GM12878 (cell line): ENCODE results near the gene GARS1. TPM values are rescaled to one million over a fixed set of nuclear protein-coding genes. Genes with fewer than 3 reads are reported as not detected.

ENCODE experiments used
- ATAC-seq: fragments of 200-7000 bp; cut with Tn5 transposase; 3 replicates; pipeline ENCODE4 v1.9.1; 2020; ENCODE audit warnings: mild to moderate bottlenecking, moderate library complexity
- BruUV-seq: library from RNA; stranded (reverse); fragments of 400-500 nt; replicated peaks from 2 replicates; lab custom pipeline; 2021; lab: Mats Ljungman, UMichigan
- CTCF ChIA-PET: fragments of 300-600 bp; sonication (Branson Sonifier 250); formaldehyde crosslinking; extraction: SDS; loops from one replicate; lab custom pipeline; 2021; ENCODE audit warnings: inconsistent platforms; lab: Yijun Ruan, JAX
- POLR2A ChIA-PET: fragments of 350-600 bp; formaldehyde crosslinking; extraction: SDS; loops from one replicate; lab custom pipeline; 2021; ENCODE audit warnings: inconsistent platforms; lab: Charles Lee
- RAD21 ChIA-PET: fragments of 300-600 bp; sonication (Branson Sonifier 250); formaldehyde crosslinking; loops from one replicate; lab custom pipeline; 2023; ENCODE audit warnings: antibody characterized with exemption; ENCODE audit not compliant: unreplicated experiment; lab: Charles Lee
- SMC1A ChIA-PET: fragments of 300-600 bp; sonication (Branson Sonifier 250); formaldehyde crosslinking; loops from one replicate; lab custom pipeline; 2023; ENCODE audit not compliant: unreplicated experiment, uncharacterized antibody; lab: Charles Lee
- DNase-seq: peaks from one replicate; pipeline ENCODE4 v3.0.0-alpha.2; 2011; ENCODE audit warnings: low read depth, low spot score
- FAIRE-seq: peaks from 3 replicates; lab custom pipeline; 2011; peaks lifted over from hg19 to GRCh38; lab: Jason Lieb, UNC
- H2AFZ ChIP-seq: 2 replicates; pipeline ENCODE4 v1.6.0; 2011; ENCODE audit warnings: low read depth, low read length, control low read depth; ENCODE audit not compliant: control insufficient read depth
- H3K27ac ChIP-seq: 2 replicates; pipeline ENCODE4 v1.5.1; 2011; ENCODE audit warnings: control low read depth; ENCODE audit not compliant: control insufficient read depth, insufficient read depth
- H3K27me3 ChIP-seq, 2 experiments: replicated peaks in 1 of 2; 2 replicates each; pipeline versions ENCODE4 v1.6.0 to v1.6.1; 2011; ENCODE audit warnings: low read length in 1 of 2; ENCODE audit not compliant: control insufficient read depth in 2 of 2, insufficient read depth in 2 of 2
- H3K36me3 ChIP-seq, 2 experiments: 2 replicates each; pipeline ENCODE4 v1.5.1; 2011; ENCODE audit warnings: low read length in 1 of 2; ENCODE audit not compliant: control insufficient read depth in 2 of 2, insufficient read depth in 2 of 2
- H3K4me1 ChIP-seq: 2 replicates; pipeline ENCODE4 v1.6.1; 2011; ENCODE audit warnings: mild to moderate bottlenecking, low read length, moderate library complexity, mixed read lengths; ENCODE audit not compliant: control insufficient read depth, insufficient read depth
- H3K4me2 ChIP-seq: 2 replicates; pipeline ENCODE4 v1.6.0; 2011; ENCODE audit warnings: control low read depth; ENCODE audit not compliant: control insufficient read depth, insufficient read depth
- H3K4me3 ChIP-seq: fragments of 200-600 bp; sonication (generic); 2 replicates; pipeline ENCODE4 v1.5.1; 2016
- H3K79me2 ChIP-seq: 2 replicates; pipeline ENCODE4 v1.6.0; 2011; ENCODE audit warnings: low read length; ENCODE audit not compliant: control insufficient read depth, insufficient read depth
- H3K9ac ChIP-seq: 2 replicates; pipeline ENCODE4 v1.8.0; 2011; ENCODE audit warnings: low read length, control low read depth, mixed read lengths; ENCODE audit not compliant: control insufficient read depth, insufficient read depth
- H3K9me3 ChIP-seq: replicated peaks from 3 replicates; pipeline ENCODE4 v1.5.1; 2011; ENCODE audit warnings: mild to moderate bottlenecking, low read length; ENCODE audit not compliant: control insufficient read depth, insufficient read depth
- H4K20me1 ChIP-seq: 2 replicates; pipeline ENCODE4 v1.6.0; 2011; ENCODE audit not compliant: control insufficient read depth, insufficient read depth
- ASH2L ChIP-seq: fragments of 300-600, 200-600 bp; sonication (generic); IDR thresholded peaks from 2 replicates; pipeline ENCODE4 v1.6.1; 2017; ENCODE audit warnings: low read depth, mild to moderate bottlenecking, borderline replicate concordance
- BCL11A ChIP-seq: IDR thresholded peaks from 2 replicates; pipeline ENCODE4 v1.6.1; 2011; ENCODE audit warnings: low read depth, low read length
- HDAC2 ChIP-seq: fragments of 200-600 bp; sonication (generic); IDR thresholded peaks from 2 replicates; pipeline ENCODE4 v1.6.1; 2017
- JUNB ChIP-seq: IDR thresholded peaks from 2 replicates; pipeline ENCODE4 v1.6.1; 2016; ENCODE audit warnings: antibody characterized with exemption, mild to moderate bottlenecking
- KDM1A ChIP-seq: fragments of 200-600 bp; sonication (generic); IDR thresholded peaks from 2 replicates; pipeline ENCODE4 v1.6.1; 2016; ENCODE audit warnings: borderline replicate concordance
- NBN ChIP-seq: fragments of 450-650 bp; IDR thresholded peaks from 2 replicates; pipeline ENCODE4 v1.6.1; 2016
- NFIC ChIP-seq: IDR thresholded peaks from 2 replicates; pipeline ENCODE4 v1.6.1; 2012; ENCODE audit warnings: low read depth, mild to moderate bottlenecking, inconsistent platforms, low read length, moderate library complexity
- NRF1 ChIP-seq: conservative IDR thresholded peaks from 2 replicates; pipeline ENCODE4 v1.6.1; 2011; ENCODE audit warnings: mild to moderate bottlenecking, low read depth, low read length, improper control_type of control experiment
- PBX3 ChIP-seq: IDR thresholded peaks from 2 replicates; pipeline ENCODE4 v1.6.1; 2011; ENCODE audit warnings: mild to moderate bottlenecking, low read depth, low read length, moderate library complexity; ENCODE audit not compliant: insufficient replicate concordance
- PRDM15 ChIP-seq: fragments of 450-650 bp; formaldehyde crosslinking; IDR thresholded peaks from 2 replicates; pipeline ENCODE4 v1.4.0; 2020; ENCODE audit warnings: mild to moderate bottlenecking, moderate library complexity
- RELA ChIP-seq: fragments of 450-650 bp; IDR thresholded peaks from 2 replicates; pipeline ENCODE4 v1.8.0; 2014; ENCODE audit warnings: borderline replicate concordance; ENCODE audit not compliant: partially characterized antibody
- SUZ12 ChIP-seq: fragments of 200-600 bp; sonication (generic); IDR thresholded peaks from one replicate; pipeline ENCODE4 v1.6.1; 2018; ENCODE audit warnings: antibody characterized with exemption, mild to moderate bottlenecking; ENCODE audit not compliant: unreplicated experiment
- YY1 ChIP-seq: IDR thresholded peaks from 2 replicates; pipeline ENCODE4 v1.6.1; 2011; ENCODE audit warnings: low read depth, mild to moderate bottlenecking, low read length
- ZBED1 ChIP-seq: IDR thresholded peaks from 2 replicates; pipeline ENCODE4 v1.6.1; 2016; ENCODE audit warnings: borderline replicate concordance
- ZNF207 ChIP-seq: fragments of 450-650 bp; IDR thresholded peaks from 2 replicates; pipeline ENCODE4 v1.6.1; 2014; ENCODE audit warnings: antibody characterized with exemption, mild to moderate bottlenecking, borderline replicate concordance
- WGBS: methylation state at CpG from one replicate; pipeline ENCODE4 v1.1.6; 2016; ENCODE audit warnings: low lambda C conversion rate; ENCODE audit not compliant: insufficient replicate concordance, insufficient coverage; ENCODE audit errors: missing lambda C conversion rate; 5-methylcytosine and 5-hydroxymethylcytosine counted together
- in situ Hi-C: fragments of 300-500 bp; cut with MboI; formaldehyde crosslinking; loops from 9 replicates; pipeline ENCODE4 v1.14.3; 2018; ENCODE audit warnings: mixed read lengths
- intact Hi-C: fragments of 100-400 bp; cut with micrococcal nuclease; formaldehyde crosslinking; loops from one replicate; pipeline ENCODE4 v1.14.2; 2022; ENCODE audit not compliant: unreplicated experiment
- polyA plus RNA-seq, 11 experiments: library from polyadenylated mRNA; depleted of rRNA in 4 of 11; unstranded in 6 of 11; stranded (reverse) in 5 of 11; fragments of >200 nt; fragmentation: Nextera tagmentation in 4 of 11; fragmentation: Illumina TruSeq in 1 of 11; extraction: Ambion mirVana in 4 of 11; extraction: Trizol in 1 of 11; gene quantifications; 1 replicate in 1 of 11; 2 replicates in 10 of 11; pipeline versions ENCODE4 v1.2.1 to v1.2.3, GENCODE V29; 2011 to 2016; ENCODE audit warnings: inconsistent platforms in 2 of 11, missing spikeins in 2 of 11, low read depth in 1 of 11
- total RNA-seq, 4 experiments: library from RNA; depleted of rRNA in 3 of 4; stranded (reverse); fragments of >200 nt in 3 of 4; fragmentation: Illumina TruSeq in 1 of 4; extraction: Trizol in 1 of 4; gene quantifications; 2 replicates each; pipeline versions ENCODE4 v1.2.1 to v1.2.3, GENCODE V29; 2013 to 2021
- TF ChIP-seq, protein P1 (sequence below): IDR thresholded peaks from 2 replicates; pipeline ENCODE4 v1.6.1; 2012; ENCODE audit warnings: low read depth, low read length, improper control_type of control experiment
- TF ChIP-seq, protein P2 (sequence below): fragments of 450-650 bp; IDR thresholded peaks from 2 replicates; pipeline ENCODE4 v1.6.1; 2016; ENCODE audit warnings: mild to moderate bottlenecking, moderate library complexity, borderline replicate concordance

Gene GARS1
- total and polyA plus RNA-seq, 10 of the 15 experiments (the other 5 are each of a cell fraction or from before 2014, with no cell fraction given), result 120 to 361 (median 187) TPM

DNA sequence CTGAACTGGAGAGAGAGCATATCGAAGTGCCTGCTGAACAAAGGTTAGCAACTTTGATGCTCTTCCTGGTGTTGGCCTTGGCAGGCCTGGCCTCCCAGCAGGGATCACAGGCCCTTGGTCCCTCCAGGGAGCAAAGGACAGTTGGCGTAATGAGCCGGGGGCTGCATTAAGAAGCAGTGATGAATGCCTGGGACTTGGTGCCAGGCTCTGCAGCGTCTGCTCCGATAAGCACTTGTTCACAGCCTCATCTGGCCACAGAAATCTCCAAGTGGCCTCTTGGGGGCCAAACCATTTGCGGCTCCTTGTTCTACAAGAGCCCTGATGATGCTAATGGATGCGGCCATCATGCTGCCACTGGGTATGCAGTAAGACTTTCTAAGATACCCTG lies 55.7 kb downstream of the GARS1 start:
- no peak overlapping the region for H3K4me3 ChIP-seq
- ChIA-PET CTCF (interaction anchor here (1.5 kb wide), 1 partner anchor 151 kb away, joined by 3 read pairs; no protein-coding TSS in a partner anchor), SMC1A (no interaction called here), RAD21 (no interaction called here), POLR2A (no interaction called here)
- no peaks in the 10 kb centered on the region for H3K9me3 ChIP-seq
- H3K4me2 ChIP-seq, result no peak overlapping the region
- DNase-seq (no peak), FAIRE-seq (no peak), ATAC-seq (no peak)
- WGBS, result 88% methylated on average over 7 of the region's 7 CpGs
- in situ Hi-C loops, result no loop called here
- H4K20me1 ChIP-seq, result no peaks in the 10 kb centered on the region
- peaks cover 0 to 2% of the 10 kb centered on the region in 2 experiments; a peak in 2 of 4 replicates for H3K36me3 ChIP-seq
- BruUV-seq, result no TSS peak
- no peaks in the 10 kb centered on the region for H3K4me1 ChIP-seq
- no peak overlapping the region for H3K27ac ChIP-seq
- H3K9ac ChIP-seq, result no peak overlapping the region
- no peak overlapping the region for H2AFZ ChIP-seq
- H3K79me2 ChIP-seq, result no peaks in the 10 kb centered on the region
- H3K27me3 ChIP-seq, result no peaks in the 10 kb centered on the region
- intact Hi-C loops, result no loop called here
- no peak for TF ChIP-seq PRDM15 (CRISPR knock-in tag)
- no peak for TF ChIP-seq BCL11A
- TF ChIP-seq, protein P1, sequence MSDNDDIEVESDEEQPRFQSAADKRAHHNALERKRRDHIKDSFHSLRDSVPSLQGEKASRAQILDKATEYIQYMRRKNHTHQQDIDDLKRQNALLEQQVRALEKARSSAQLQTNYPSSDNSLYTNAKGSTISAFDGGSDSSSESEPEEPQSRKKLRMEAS, result no peak
- TF ChIP-seq RELA, result no peak
- TF ChIP-seq HDAC2, result no peak
- no peak for TF ChIP-seq ZNF207
- TF ChIP-seq KDM1A, result no peak
- no peak for TF ChIP-seq NBN
- no peak for TF ChIP-seq YY1
- TF ChIP-seq NFIC, result no peak
- TF ChIP-seq PBX3, result no peak
- TF ChIP-seq ZBED1, result no peak
- no peak for TF ChIP-seq SUZ12
- TF ChIP-seq JUNB, result no peak
- TF ChIP-seq NRF1, result no peak
- TF ChIP-seq, protein P2, sequence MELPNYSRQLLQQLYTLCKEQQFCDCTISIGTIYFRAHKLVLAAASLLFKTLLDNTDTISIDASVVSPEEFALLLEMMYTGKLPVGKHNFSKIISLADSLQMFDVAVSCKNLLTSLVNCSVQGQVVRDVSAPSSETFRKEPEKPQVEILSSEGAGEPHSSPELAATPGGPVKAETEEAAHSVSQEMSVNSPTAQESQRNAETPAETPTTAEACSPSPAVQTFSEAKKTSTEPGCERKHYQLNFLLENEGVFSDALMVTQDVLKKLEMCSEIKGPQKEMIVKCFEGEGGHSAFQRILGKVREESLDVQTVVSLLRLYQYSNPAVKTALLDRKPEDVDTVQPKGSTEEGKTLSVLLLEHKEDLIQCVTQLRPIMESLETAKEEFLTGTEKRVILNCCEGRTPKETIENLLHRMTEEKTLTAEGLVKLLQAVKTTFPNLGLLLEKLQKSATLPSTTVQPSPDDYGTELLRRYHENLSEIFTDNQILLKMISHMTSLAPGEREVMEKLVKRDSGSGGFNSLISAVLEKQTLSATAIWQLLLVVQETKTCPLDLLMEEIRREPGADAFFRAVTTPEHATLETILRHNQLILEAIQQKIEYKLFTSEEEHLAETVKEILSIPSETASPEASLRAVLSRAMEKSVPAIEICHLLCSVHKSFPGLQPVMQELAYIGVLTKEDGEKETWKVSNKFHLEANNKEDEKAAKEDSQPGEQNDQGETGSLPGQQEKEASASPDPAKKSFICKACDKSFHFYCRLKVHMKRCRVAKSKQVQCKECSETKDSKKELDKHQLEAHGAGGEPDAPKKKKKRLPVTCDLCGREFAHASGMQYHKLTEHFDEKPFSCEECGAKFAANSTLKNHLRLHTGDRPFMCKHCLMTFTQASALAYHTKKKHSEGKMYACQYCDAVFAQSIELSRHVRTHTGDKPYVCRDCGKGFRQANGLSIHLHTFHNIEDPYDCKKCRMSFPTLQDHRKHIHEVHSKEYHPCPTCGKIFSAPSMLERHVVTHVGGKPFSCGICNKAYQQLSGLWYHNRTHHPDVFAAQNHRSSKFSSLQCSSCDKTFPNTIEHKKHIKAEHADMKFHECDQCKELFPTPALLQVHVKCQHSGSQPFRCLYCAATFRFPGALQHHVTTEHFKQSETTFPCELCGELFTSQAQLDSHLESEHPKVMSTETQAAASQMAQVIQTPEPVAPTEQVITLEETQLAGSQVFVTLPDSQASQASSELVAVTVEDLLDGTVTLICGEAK, result no peak
- no peak for TF ChIP-seq ASH2L
